Amniotic epithelial cell (primary cell): Measurements from ENCODE around the gene CSF2RB.

Source experiments
- DNase-seq: peaks from one replicate; pipeline ENCODE4 v3.0.0-alpha.2; 2010; ENCODE audit warnings: low read depth

Gene CSF2RB

GRCh38 chr22:36913427-36914389 lies at the start of gene CSF2RB:
CSF2RB (plus strand) TSS chr22:36913628; CDS start chr22:36922208, 8,580 bp downstream.
- no peak for DNase-seq

GRCh38 chr22:36863979-36864378 lies 49.4 kb upstream of the CSF2RB start:
- DNase-seq = no peak

GRCh38 chr22:36864454-36865215 lies 48.8 kb upstream of the CSF2RB start:
- no peak for DNase-seq

GRCh38 chr22:36865346-36865745 lies 48.1 kb upstream of the CSF2RB start:
- DNase-seq = peak; percentile 10

- no peak for DNase-seq
Observed at GRCh38 chr22:36867695-36868094, 45.7 kb upstream of the CSF2RB start.

GRCh38 chr22:36868546-36869181 lies 44.8 kb upstream of the CSF2RB start:
- no peak for DNase-seq

- no peak for DNase-seq
Observed at GRCh38 chr22:36870250-36870649, 43.2 kb upstream of the CSF2RB start.

GRCh38 chr22:36871669-36872081 lies 41.8 kb upstream of the CSF2RB start:
- no peak for DNase-seq

GRCh38 chr22:36872084-36872483 lies 41.3 kb upstream of the CSF2RB start:
- DNase-seq = no peak

- no peak for DNase-seq
Observed at GRCh38 chr22:36872866-36873498, 40.4 kb upstream of the CSF2RB start.

- DNase-seq = peak; percentile 73
Observed at GRCh38 chr22:36873614-36874308, 39.7 kb upstream of the CSF2RB start.

GRCh38 chr22:36874309-36874696 lies 39.1 kb upstream of the CSF2RB start:
- DNase-seq = no peak

- DNase-seq = no peak
Observed at GRCh38 chr22:36874736-36875135, 38.7 kb upstream of the CSF2RB start.

- no peak for DNase-seq
Observed at GRCh38 chr22:36875741-36876140, 37.7 kb upstream of the CSF2RB start.

- no peak for DNase-seq
Observed at GRCh38 chr22:36879775-36880174, 33.7 kb upstream of the CSF2RB start.

GRCh38 chr22:36881504-36882245 lies 31.8 kb upstream of the CSF2RB start:
- no peak for DNase-seq

GRCh38 chr22:36884349-36885158 lies 28.9 kb upstream of the CSF2RB start:
- DNase-seq = peak; percentile 63

- DNase-seq = no peak
Observed at GRCh38 chr22:36885474-36885873, 28.0 kb upstream of the CSF2RB start.

GRCh38 chr22:36886016-36886415 lies 27.4 kb upstream of the CSF2RB start:
- DNase-seq = no peak

GRCh38 chr22:36887162-36887561 lies 26.3 kb upstream of the CSF2RB start:
- DNase-seq = no peak
